ENCODE results near the gene ASB7. TPM values are rescaled to one million over a fixed set of nuclear protein-coding genes. Genes with fewer than 3 reads are reported as not detected.
A peak's percentile ranks its signal among the peaks of the same experiment; 100 is the strongest.

Gene ASB7
- total and polyA plus RNA-seq, 2 experiments from 2014 or later: 8.1 to 13.2 TPM

GRCh38 chr15:100598655-100599054 is 3.7 kb upstream of the ASB7 start:
- Histone ChIP-seq H3K79me2 (ENCODE audit: insufficient read depth) (peaks cover 95% of the 10 kb centered on the region), H3F3A (ENCODE audit: insufficient read depth) (no peaks in the 10 kb centered on the region), H3K4me3 (no peak overlapping the region), H3K27me3 (replicated peaks; ENCODE audit: insufficient read depth) (no peaks in the 10 kb centered on the region), H3K9me2 (ENCODE audit: insufficient read depth) (no peaks in the 10 kb centered on the region), H3K36me3 (ENCODE audit: low read depth) (no peaks in the 10 kb centered on the region), H2AFZ (no peak overlapping the region), H3K9ac (no peak overlapping the region), H3K4me2 (ENCODE audit: unreplicated experiment) (no peak overlapping the region), H3K9me3 (ENCODE audit: low read depth) (no peaks in the 10 kb centered on the region), H3K4me1 (ENCODE audit: insufficient read depth) (peaks cover 11% of the 10 kb centered on the region; the same call in 1 of the 2 replicates), H4K20me1 (ENCODE audit: insufficient read depth) (no peaks in the 10 kb centered on the region), H3K27ac (no peak overlapping the region)
- TF ChIP-seq EZH2phosphoT487 (IDR thresholded peaks at IDR 0.05; ENCODE audit: insufficient read depth, low read depth) (no peak), EZH2 (IDR thresholded peaks at IDR 0.05; ENCODE audit: insufficient read depth, poor library complexity, severe bottlenecking) (no peak)
- no peak for DNase-seq
- WGBS, 2 experiments (ENCODE audit: low coverage in 1 of 2, low lambda C conversion rate in 2 of 2, missing lambda C conversion rate in 2 of 2): 97 to 100% methylated on average over 1 of the region's 1 CpG
- in situ Hi-C loops (cut with MboI): no loop called here

- in situ Hi-C loops (cut with MboI): no loop called here
- peak overlapping the region; percentile 93 for H2AFZ ChIP-seq
- no peaks in the 10 kb centered on the region for H3K9me3 ChIP-seq (ENCODE audit: low read depth)
- H4K20me1 ChIP-seq (ENCODE audit: insufficient read depth): no peaks in the 10 kb centered on the region
- H3F3A ChIP-seq (ENCODE audit: insufficient read depth): no peaks in the 10 kb centered on the region
- peaks cover 5% of the 10 kb centered on the region; the same call in 1 of the 2 replicates for H3K36me3 ChIP-seq (ENCODE audit: low read depth)
- DNase-seq: peak; percentile 54
- H3K9me2 ChIP-seq (ENCODE audit: insufficient read depth): no peaks in the 10 kb centered on the region
- H3K9ac ChIP-seq: peak overlapping the region; percentile 90
- H3K4me3 ChIP-seq: peak overlapping the region; percentile 95
- WGBS, 2 experiments (ENCODE audit: low coverage in 1 of 2, low lambda C conversion rate in 2 of 2, missing lambda C conversion rate in 2 of 2): 0 to 2% methylated on average over 10 of the region's 10 CpGs
- TF ChIP-seq EZH2 (IDR thresholded peaks at IDR 0.05; ENCODE audit: insufficient read depth, poor library complexity, severe bottlenecking) (no peak), EZH2phosphoT487 (IDR thresholded peaks at IDR 0.05; ENCODE audit: insufficient read depth, low read depth) (no peak)
- peak overlapping the region; percentile 93 for H3K4me2 ChIP-seq (ENCODE audit: unreplicated experiment)
- peaks cover 95% of the 10 kb centered on the region for H3K79me2 ChIP-seq (ENCODE audit: insufficient read depth)
- H3K27me3 ChIP-seq (replicated peaks; ENCODE audit: insufficient read depth): no peaks in the 10 kb centered on the region
- H3K4me1 ChIP-seq (ENCODE audit: insufficient read depth): peaks cover 19% of the 10 kb centered on the region; the same call in 1 of the 2 replicates
- H3K27ac ChIP-seq: peak overlapping the region; percentile 47
Measured at GRCh38 chr15:100601163-100601562, 1.2 kb upstream of the ASB7 start.

GRCh38 chr15:100601617-100602063 is 749 bp upstream of the ASB7 start:
- H3K27me3 ChIP-seq (replicated peaks; ENCODE audit: insufficient read depth): no peaks in the 10 kb centered on the region
- 0 to 1% methylated on average over 21 of the region's 21 CpGs for WGBS, 2 experiments (ENCODE audit: low coverage in 1 of 2, low lambda C conversion rate in 2 of 2, missing lambda C conversion rate in 2 of 2)
- peak overlapping the region; percentile 47 for H3K27ac ChIP-seq
- H3F3A ChIP-seq (ENCODE audit: insufficient read depth): no peaks in the 10 kb centered on the region
- peak overlapping the region; percentile 90 for H3K9ac ChIP-seq
- H3K9me2 ChIP-seq (ENCODE audit: insufficient read depth): no peaks in the 10 kb centered on the region
- in situ Hi-C loops (cut with MboI): no loop called here
- peak overlapping the region; percentile 95 for H3K4me3 ChIP-seq
- H3K36me3 ChIP-seq (ENCODE audit: low read depth): peaks cover 5% of the 10 kb centered on the region; the same call in 1 of the 2 replicates
- H3K4me1 ChIP-seq (ENCODE audit: insufficient read depth): peaks cover 19% of the 10 kb centered on the region; the same call in 1 of the 2 replicates
- no peak for TF ChIP-seq EZH2 (IDR thresholded peaks at IDR 0.05; ENCODE audit: insufficient read depth, poor library complexity, severe bottlenecking)
- TF ChIP-seq EZH2phosphoT487 (IDR thresholded peaks at IDR 0.05; ENCODE audit: insufficient read depth, low read depth): no peak
- H3K4me2 ChIP-seq (ENCODE audit: unreplicated experiment): peak overlapping the region; percentile 93
- peak overlapping the region; percentile 93 for H2AFZ ChIP-seq
- no peaks in the 10 kb centered on the region for H3K9me3 ChIP-seq (ENCODE audit: low read depth)
- H3K79me2 ChIP-seq (ENCODE audit: insufficient read depth): peaks cover 95% of the 10 kb centered on the region
- H4K20me1 ChIP-seq (ENCODE audit: insufficient read depth): no peaks in the 10 kb centered on the region
- DNase-seq: no peak

DNA sequence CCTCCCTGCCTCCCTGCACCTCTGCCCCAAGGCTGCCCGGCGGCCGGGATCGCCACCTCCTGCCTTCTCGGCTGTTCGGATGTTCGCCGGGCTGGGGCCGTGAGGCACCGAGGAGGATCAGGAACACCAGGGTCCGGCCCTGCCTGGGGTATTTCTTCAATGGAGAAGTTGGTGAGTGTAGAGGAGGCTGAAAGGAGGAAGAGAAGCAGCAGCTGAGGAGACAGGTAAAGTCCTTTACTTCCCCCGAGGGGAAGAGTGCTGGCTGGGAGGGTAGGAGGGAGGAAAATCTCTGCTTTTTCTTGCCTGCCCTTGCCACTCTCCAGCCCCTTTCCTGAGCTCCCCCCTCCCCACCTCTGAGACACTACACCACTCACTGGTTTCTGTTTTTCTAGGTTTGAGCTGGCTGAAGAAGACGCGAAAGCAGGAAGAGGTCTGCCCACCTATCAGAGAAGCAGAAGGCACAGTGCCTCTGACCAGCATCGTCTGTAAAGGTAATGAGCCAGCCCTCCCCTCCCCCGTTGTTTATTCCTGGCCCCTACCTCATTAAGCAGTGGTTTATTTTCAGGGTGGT is 519 bp downstream of the ASB7 start:
- Histone ChIP-seq H4K20me1 (ENCODE audit: insufficient read depth) (no peaks in the 10 kb centered on the region), H3K27me3 (replicated peaks; ENCODE audit: insufficient read depth) (no peaks in the 10 kb centered on the region), H3F3A (ENCODE audit: insufficient read depth) (no peaks in the 10 kb centered on the region), H2AFZ (peak overlapping the region; percentile 91), H3K36me3 (ENCODE audit: low read depth) (peaks cover 5% of the 10 kb centered on the region; the same call in 1 of the 2 replicates), H3K27ac (peak overlapping the region; percentile 54), H3K9ac (peak overlapping the region; percentile 89), H3K9me3 (ENCODE audit: low read depth) (no peaks in the 10 kb centered on the region), H3K4me3 (peak overlapping the region; percentile 97), H3K79me2 (ENCODE audit: insufficient read depth) (peaks cover 94% of the 10 kb centered on the region), H3K4me2 (ENCODE audit: unreplicated experiment) (peak overlapping the region; percentile 90), H3K4me1 (ENCODE audit: insufficient read depth) (peaks cover 19% of the 10 kb centered on the region; the same call in 1 of the 2 replicates), H3K9me2 (ENCODE audit: insufficient read depth) (no peaks in the 10 kb centered on the region)
- in situ Hi-C loops (cut with MboI): no loop called here
- peak; percentile 64 for DNase-seq
- 1 to 2% methylated on average over 16 of the region's 16 CpGs for WGBS, 2 experiments (ENCODE audit: low coverage in 1 of 2, low lambda C conversion rate in 2 of 2, missing lambda C conversion rate in 2 of 2)
- TF ChIP-seq EZH2 (IDR thresholded peaks at IDR 0.05; ENCODE audit: insufficient read depth, poor library complexity, severe bottlenecking) (no peak), EZH2phosphoT487 (IDR thresholded peaks at IDR 0.05; ENCODE audit: insufficient read depth, low read depth) (no peak)
